Gastrocnemius medialis (tissue), 4 donors: Measurements from ENCODE around the gene TMEM51.

ENCODE experiments used
- CTCF ChIP-seq, 5 experiments: fragments of 450-650 bp in 3 of 5; fragments of 200-600 bp in 2 of 5; sonication (generic) in 2 of 5; IDR thresholded peaks in 4 of 5; conservative IDR thresholded peaks in 1 of 5; 1 replicate in 4 of 5; 2 replicates in 1 of 5; pipeline ENCODE4 v1.5.1; 2016 to 2019; ENCODE audit warnings: antibody characterized with exemption in 5 of 5, mild to moderate bottlenecking in 3 of 5, moderate library complexity in 3 of 5
- POLR2A ChIP-seq, 2 donors: fragments of 450-650 bp; IDR thresholded peaks; one replicate each; pipeline ENCODE4 v1.6.1; 2017; ENCODE audit warnings: antibody characterized with exemption in 2 of 2, mild to moderate bottlenecking in 2 of 2, moderate library complexity in 2 of 2

GRCh38 chr1:15128077-15128476 is 25.5 kb upstream of the TMEM51 start:
- TF ChIP-seq CTCF (IDR thresholded peaks at IDR 0.05 in 4 of 5, conservative IDR thresholded peaks at IDR 0.05 in 1 of 5) (no peak), POLR2A (IDR thresholded peaks at IDR 0.05) (no peak)
